SH-SY5Y (cell line): ENCODE results near the gene NOL6.

ENCODE experiments used
- GATA2 ChIP-seq: IDR thresholded peaks from 2 replicates; pipeline ENCODE4 v1.6.1; 2011; ENCODE audit warnings: mild to moderate bottlenecking, low read depth, low read length
- GATA3 ChIP-seq: IDR thresholded peaks from 2 replicates; pipeline ENCODE4 v1.6.1; 2011; ENCODE audit warnings: low read depth, mild to moderate bottlenecking, low read length, moderate library complexity

DNA sequence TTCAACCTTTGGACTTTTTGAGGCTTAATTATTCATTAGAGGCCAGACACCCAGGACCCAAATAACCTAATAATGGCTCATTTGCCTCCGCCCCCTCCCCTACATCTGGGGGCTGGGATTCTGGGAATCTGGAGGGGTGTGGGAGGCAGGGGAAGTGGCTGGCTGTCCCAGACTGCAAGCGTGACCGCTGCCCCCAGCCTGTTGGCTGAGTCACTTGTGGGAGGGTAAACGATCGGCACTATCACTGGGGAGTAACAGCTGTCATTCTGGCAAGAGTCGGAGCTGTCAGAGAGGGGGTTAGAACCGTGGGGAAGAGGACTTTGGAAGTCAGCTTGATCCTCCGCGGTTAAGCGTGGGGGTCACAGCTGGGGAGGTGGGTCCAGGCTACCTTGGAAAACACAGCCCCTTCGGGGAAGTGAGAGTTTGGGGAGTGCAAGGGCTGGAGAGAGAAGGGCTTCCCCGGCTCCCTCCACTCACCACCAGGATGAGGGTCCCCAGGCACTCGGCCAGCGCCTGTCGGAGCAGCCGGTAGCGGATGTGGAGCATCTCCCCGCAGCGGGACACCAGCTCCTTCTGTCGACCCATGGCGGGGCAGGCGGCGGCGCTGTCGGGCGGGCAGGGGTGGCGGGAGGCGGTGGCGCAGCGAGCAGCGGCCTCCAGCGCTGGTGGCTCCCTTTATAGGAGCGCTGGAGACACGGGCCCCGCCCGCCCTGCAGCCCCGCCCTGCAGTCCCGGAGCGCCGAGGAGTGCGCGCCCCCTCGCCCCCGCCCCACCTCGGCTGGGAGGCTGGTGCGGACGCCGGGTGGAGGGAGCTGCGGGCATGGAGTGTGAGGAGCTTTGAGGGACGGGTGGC is 26.6 kb downstream of the NOL6 start, which contains the start of gene AQP3:
- TF ChIP-seq GATA2, result no peak
- no peak for TF ChIP-seq GATA3
